ENCODE measurements around the gene E2F2. TPM values are rescaled to one million over a fixed set of nuclear protein-coding genes. Genes with fewer than 3 reads are reported as not detected.

Gene E2F2
- total RNA-seq, 1 donor from 2014 or later: 1.3 TPM

DNA sequence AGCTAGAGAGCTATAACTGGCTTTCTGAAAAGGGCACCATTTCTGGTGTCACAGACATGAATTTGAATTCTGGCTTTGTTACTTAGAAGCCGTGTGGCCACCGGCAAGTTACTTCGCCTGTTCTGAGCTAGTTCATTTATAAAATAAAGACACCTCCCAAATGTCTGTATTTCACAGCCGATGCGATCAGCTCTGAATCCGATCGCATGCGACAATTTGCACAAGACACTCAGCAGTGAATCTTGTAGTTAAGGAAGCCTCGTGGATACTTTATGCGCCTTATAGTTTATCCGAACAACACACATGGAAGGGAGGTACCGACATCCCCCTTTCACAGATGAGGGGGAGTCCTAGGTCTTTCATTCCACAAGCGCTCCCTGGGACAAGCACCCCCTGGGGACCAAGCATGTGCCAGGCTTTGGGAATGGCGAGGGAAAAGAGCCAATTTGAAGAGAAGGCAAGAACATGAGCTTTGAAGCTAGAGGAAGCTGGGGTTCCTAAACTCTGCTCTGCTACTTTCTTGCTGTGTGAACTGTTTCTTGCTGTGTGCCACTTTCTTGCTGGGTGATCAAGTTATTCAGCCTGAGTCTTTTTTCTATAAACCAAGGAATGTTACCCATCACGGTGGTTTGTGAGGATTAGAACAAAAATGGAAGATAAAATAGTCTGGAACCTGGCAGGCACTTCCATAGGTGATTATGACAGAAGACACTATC, 24.4 kb upstream of the E2F2 start:
- Mint-ChIP-seq H3K27me3 (ENCODE audit: unreplicated experiment) (no peaks in the 10 kb centered on the region), H3K9me3 (ENCODE audit: unreplicated experiment) (no peaks in the 10 kb centered on the region), H3K27ac (ENCODE audit: unreplicated experiment) (peak overlapping the region; percentile 97), H3K4me1 (ENCODE audit: unreplicated experiment) (peaks cover 58% of the 10 kb centered on the region), H3K36me3 (ENCODE audit: unreplicated experiment) (peaks cover 4% of the 10 kb centered on the region), H3K4me3 (ENCODE audit: unreplicated experiment) (peak overlapping the region; percentile 78)
- no peak for DNase-seq (ENCODE audit: extremely low spot score, unreplicated experiment)
- TF ChIP-seq, protein P1, sequence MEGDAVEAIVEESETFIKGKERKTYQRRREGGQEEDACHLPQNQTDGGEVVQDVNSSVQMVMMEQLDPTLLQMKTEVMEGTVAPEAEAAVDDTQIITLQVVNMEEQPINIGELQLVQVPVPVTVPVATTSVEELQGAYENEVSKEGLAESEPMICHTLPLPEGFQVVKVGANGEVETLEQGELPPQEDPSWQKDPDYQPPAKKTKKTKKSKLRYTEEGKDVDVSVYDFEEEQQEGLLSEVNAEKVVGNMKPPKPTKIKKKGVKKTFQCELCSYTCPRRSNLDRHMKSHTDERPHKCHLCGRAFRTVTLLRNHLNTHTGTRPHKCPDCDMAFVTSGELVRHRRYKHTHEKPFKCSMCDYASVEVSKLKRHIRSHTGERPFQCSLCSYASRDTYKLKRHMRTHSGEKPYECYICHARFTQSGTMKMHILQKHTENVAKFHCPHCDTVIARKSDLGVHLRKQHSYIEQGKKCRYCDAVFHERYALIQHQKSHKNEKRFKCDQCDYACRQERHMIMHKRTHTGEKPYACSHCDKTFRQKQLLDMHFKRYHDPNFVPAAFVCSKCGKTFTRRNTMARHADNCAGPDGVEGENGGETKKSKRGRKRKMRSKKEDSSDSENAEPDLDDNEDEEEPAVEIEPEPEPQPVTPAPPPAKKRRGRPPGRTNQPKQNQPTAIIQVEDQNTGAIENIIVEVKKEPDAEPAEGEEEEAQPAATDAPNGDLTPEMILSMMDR (IDR thresholded peaks at IDR 0.05): no peak

DNA sequence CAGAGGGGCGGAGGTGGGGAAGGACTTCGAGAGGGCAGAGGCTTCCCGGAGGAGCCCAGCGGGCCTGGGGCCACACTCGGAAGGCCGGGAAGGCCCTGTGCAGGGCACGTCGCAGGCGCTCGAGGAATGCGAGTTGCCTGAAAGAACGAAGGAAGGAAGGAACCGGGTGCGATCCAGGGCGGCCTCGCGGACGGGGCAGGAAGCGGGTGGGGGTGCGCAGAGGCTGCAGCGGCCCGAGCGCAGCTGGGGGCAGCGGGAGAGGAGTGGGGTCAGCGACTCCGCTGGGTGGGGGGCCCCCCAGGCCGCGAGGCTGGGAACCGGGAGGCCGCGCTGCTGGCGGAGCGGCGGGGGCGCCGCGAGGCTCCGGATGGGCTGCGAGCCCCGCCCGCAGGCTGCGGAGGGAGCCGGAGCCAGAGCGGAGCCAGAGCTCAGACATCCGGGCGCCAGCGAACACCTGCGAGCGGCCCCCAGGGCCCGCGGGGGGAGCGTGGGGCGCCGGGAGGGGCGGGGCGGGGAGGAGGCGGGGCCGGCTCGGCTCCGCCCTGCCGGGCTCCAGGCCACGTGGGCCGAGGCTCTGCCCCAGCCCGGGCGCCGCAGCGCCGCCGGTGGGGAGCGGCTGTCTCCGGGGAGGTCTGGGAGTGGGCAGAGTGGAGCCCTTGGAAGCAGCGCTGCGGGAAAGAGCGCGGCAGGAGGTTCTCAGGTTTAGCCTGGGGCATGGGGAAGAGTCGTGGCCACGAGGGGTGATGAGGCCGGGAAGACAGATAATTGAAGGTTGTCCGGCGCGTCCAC, 23.6 kb upstream of the E2F2 start:
- DNase-seq (ENCODE audit: extremely low spot score, unreplicated experiment): peak; percentile 95
- Mint-ChIP-seq H3K4me1 (ENCODE audit: unreplicated experiment) (peaks cover 50% of the 10 kb centered on the region), H3K27me3 (ENCODE audit: unreplicated experiment) (no peaks in the 10 kb centered on the region), H3K27ac (ENCODE audit: unreplicated experiment) (peak overlapping the region; percentile 97), H3K36me3 (ENCODE audit: unreplicated experiment) (peaks cover 4% of the 10 kb centered on the region), H3K4me3 (ENCODE audit: unreplicated experiment) (peak overlapping the region; percentile 78), H3K9me3 (ENCODE audit: unreplicated experiment) (no peaks in the 10 kb centered on the region)
- TF ChIP-seq, protein P1 (IDR thresholded peaks at IDR 0.05): peak; percentile 37

DNA sequence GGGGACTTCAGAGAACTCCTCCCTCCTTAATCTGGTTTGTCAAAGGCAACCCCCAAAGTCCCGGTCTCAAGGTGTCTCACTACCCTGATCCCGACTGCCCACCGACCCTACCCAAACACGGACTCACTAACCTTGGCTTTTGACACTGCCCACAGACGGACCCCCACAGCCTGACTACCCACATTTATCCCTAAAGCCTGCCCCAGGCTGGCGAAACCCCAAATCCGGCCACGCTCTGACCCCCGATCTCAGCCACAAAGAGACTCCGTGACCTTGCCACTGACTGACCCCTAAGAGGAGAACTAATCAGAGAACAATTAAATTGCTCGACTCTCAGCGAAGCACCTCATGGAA, 23.1 kb upstream of the E2F2 start:
- TF ChIP-seq, protein P1 (IDR thresholded peaks at IDR 0.05): no peak
- no peak for DNase-seq (ENCODE audit: extremely low spot score, unreplicated experiment)
- Mint-ChIP-seq H3K36me3 (ENCODE audit: unreplicated experiment) (peaks cover 4% of the 10 kb centered on the region), H3K9me3 (ENCODE audit: unreplicated experiment) (no peaks in the 10 kb centered on the region), H3K4me3 (ENCODE audit: unreplicated experiment) (peak overlapping the region; percentile 68), H3K27ac (ENCODE audit: unreplicated experiment) (peak overlapping the region; percentile 81), H3K27me3 (ENCODE audit: unreplicated experiment) (no peaks in the 10 kb centered on the region), H3K4me1 (ENCODE audit: unreplicated experiment) (peaks cover 47% of the 10 kb centered on the region)

DNA sequence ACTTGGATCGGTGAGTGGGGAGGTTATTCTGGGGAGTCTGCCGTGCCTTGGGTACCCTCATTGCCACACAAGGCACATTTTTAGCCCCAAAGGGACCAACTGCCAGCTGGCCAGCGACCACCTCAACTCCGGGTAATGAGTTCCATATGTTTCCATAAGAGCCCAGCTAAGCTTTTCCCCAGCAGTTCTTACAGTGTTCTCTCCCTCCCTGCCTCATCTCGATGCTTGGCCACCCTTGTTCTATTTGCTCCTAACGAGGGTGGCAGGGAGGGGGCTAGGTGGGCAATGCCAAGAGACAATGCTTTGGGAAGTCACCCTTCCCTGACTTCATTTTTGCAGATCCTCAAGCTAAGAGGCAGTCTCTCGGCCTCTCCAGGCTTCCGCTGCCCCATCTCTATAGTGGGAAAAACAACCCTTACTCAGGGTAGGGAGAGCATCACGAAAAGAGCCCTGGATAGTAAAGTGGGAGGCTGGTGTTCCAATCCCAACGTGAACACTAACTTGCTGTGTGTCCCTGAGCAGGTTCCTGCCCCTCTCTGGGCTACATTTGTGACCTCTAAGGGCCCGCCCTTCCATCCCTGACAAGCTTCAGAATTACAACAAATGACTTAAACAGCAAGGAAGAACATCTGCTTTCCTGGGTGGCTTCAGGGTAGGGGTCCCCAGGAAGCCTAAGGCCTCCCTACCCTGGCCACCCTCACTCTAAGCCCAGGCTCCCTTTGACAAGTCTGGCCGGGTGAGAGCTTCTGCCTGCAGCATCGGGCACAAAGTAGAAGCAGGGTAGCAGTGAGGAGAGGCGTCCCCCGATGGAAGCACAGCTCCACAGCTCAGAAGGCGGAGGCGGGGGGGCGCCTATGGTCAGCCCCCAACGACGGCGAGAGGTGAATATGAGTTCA, 22.4 kb upstream of the E2F2 start:
- Mint-ChIP-seq H3K36me3 (ENCODE audit: unreplicated experiment) (peaks cover 4% of the 10 kb centered on the region), H3K4me1 (ENCODE audit: unreplicated experiment) (peaks cover 47% of the 10 kb centered on the region), H3K9me3 (ENCODE audit: unreplicated experiment) (no peaks in the 10 kb centered on the region), H3K27me3 (ENCODE audit: unreplicated experiment) (no peaks in the 10 kb centered on the region), H3K27ac (ENCODE audit: unreplicated experiment) (peak overlapping the region; percentile 81), H3K4me3 (ENCODE audit: unreplicated experiment) (peak overlapping the region; percentile 68)
- TF ChIP-seq, protein P1 (IDR thresholded peaks at IDR 0.05): no peak
- no peak for DNase-seq (ENCODE audit: extremely low spot score, unreplicated experiment)

Data from osteocyte (in vitro differentiated cells).